Endodermal cell (in vitro differentiated cells): Measurements from ENCODE around the gene FOXA1. TPM values are rescaled to one million over a fixed set of nuclear protein-coding genes. Genes with fewer than 3 reads are reported as not detected.

ENCODE experiments used
- DNase-seq: peaks from one replicate; pipeline ENCODE4 v3.0.0-alpha.2; 2017
- H3K27ac ChIP-seq: 2 replicates; pipeline ENCODE4 v1.5.1; 2013; ENCODE audit warnings: mild to moderate bottlenecking, low read depth, low read length, moderate library complexity
- H3K27me3 ChIP-seq: 2 replicates; pipeline ENCODE4 v1.6.1; 2013; ENCODE audit warnings: mild to moderate bottlenecking, low read length, moderate library complexity; ENCODE audit not compliant: insufficient read depth, control insufficient read depth, poor library complexity, severe bottlenecking
- H3K36me3 ChIP-seq: 2 replicates; pipeline ENCODE4 v1.7.0; 2013; ENCODE audit warnings: mild to moderate bottlenecking, low read length, moderate library complexity; ENCODE audit not compliant: control insufficient read depth, insufficient read depth
- H3K4me1 ChIP-seq: one replicate; pipeline ENCODE4 v1.7.0; 2013; ENCODE audit warnings: low read length; ENCODE audit not compliant: control insufficient read depth, insufficient read depth
- H3K4me3 ChIP-seq: 2 replicates; pipeline ENCODE4 v1.5.1; 2013; ENCODE audit warnings: mild to moderate bottlenecking, low read length, moderate library complexity
- H3K9ac ChIP-seq: 2 replicates; pipeline ENCODE4 v1.6.1; 2013; ENCODE audit warnings: mild to moderate bottlenecking, low read length, moderate library complexity; ENCODE audit not compliant: poor library complexity, severe bottlenecking; ENCODE audit errors: extremely low read depth
- H3K9me3 ChIP-seq: 2 replicates; pipeline ENCODE4 v1.6.1; 2013; ENCODE audit warnings: mild to moderate bottlenecking, low read length, moderate library complexity; ENCODE audit not compliant: control insufficient read depth
- H3K27ac Mint-ChIP-seq: 2 replicates; pipeline ENCODE4 v1.8.0; 2020; ENCODE audit warnings: mixed read lengths
- H3K27me3 Mint-ChIP-seq: 2 replicates; pipeline ENCODE4 v1.8.0; 2021; ENCODE audit warnings: mild to moderate bottlenecking, mixed read lengths; ENCODE audit not compliant: insufficient read depth
- H3K36me3 Mint-ChIP-seq: 2 replicates; pipeline ENCODE4 v1.8.0; 2020; ENCODE audit warnings: low read depth, mixed read lengths
- H3K4me1 Mint-ChIP-seq: 2 replicates; pipeline ENCODE4 v1.8.0; 2020; ENCODE audit warnings: mixed read lengths
- H3K4me3 Mint-ChIP-seq: 2 replicates; pipeline ENCODE4 v1.8.0; 2020; ENCODE audit warnings: mild to moderate bottlenecking, moderate library complexity, mixed read lengths
- H3K9me3 Mint-ChIP-seq: 2 replicates; pipeline ENCODE4 v1.8.0; 2020; ENCODE audit warnings: mild to moderate bottlenecking, mixed read lengths
- CTCF ChIP-seq: fragments of 200-600 bp; sonication (generic); conservative IDR thresholded peaks from 2 replicates; pipeline ENCODE4 v1.5.0; 2021; ENCODE audit warnings: antibody characterized with exemption, mild to moderate bottlenecking
- WGBS, 2 experiments: methylation state at CpG; one replicate each; pipeline versions ENCODE4 v1.1.5 to v1.1.7; 2013; ENCODE audit warnings: missing lambda C conversion rate in 2 of 2, mixed read lengths in 1 of 2; ENCODE audit not compliant: insufficient coverage in 1 of 2, insufficient read length in 1 of 2; 5-methylcytosine and 5-hydroxymethylcytosine counted together
- total RNA-seq, 2 donors: library from RNA; stranded (reverse); fragmentation: NEBNext Ultra II Directional in 1 of 2; extraction: Animal tissue kit (Norgen Biotek cat#: 25700) in 1 of 2; gene quantifications; 2 replicates in 1 of 2; 3 replicates in 1 of 2; pipeline ENCODE4 v1.2.1, GENCODE V29; 2021

FOXA1 gene
- total RNA-seq, 2 donors from 2014 or later = 41.2 to 51.4 TPM

- H3K36me3 ChIP-seq = no peaks in the 10 kb centered on the region
- peaks cover 91% of the 10 kb centered on the region for H3K27me3 ChIP-seq
- peaks cover 10% of the 10 kb centered on the region for H3K4me1 ChIP-seq
- H3K9me3 Mint-ChIP-seq = no peaks in the 10 kb centered on the region
- TF ChIP-seq CTCF = no peak
- 2 to 8% methylated on average over 6 to 14 of the region's 16 CpGs for WGBS, 2 experiments
- peak overlapping the region; percentile 93 for H3K27ac Mint-ChIP-seq
- no peak overlapping the region for H3K27ac ChIP-seq
- no peaks in the 10 kb centered on the region for H3K9me3 ChIP-seq
- peaks cover 19% of the 10 kb centered on the region for H3K36me3 Mint-ChIP-seq
- peaks cover 80% of the 10 kb centered on the region for H3K27me3 Mint-ChIP-seq
- DNase-seq = peak; percentile 61
- H3K4me1 Mint-ChIP-seq = peaks cover 55% of the 10 kb centered on the region
- no peak overlapping the region for H3K9ac ChIP-seq
- peak overlapping the region; percentile 69 for H3K4me3 Mint-ChIP-seq
- peak overlapping the region; percentile 75 for H3K4me3 ChIP-seq
These were observed 5.9 kb downstream of the FOXA1 start for GRCh38 chr14:37588956-37589714.

GRCh38 chr14:37588667-37588955, 6.4 kb downstream of the FOXA1 start:
- H3K4me3 ChIP-seq = peak overlapping the region; percentile 75

GRCh38 chr14:37587881-37588666, 7.0 kb downstream of the FOXA1 start:
- Histone ChIP-seq H3K9ac (peak overlapping the region; percentile 67), H3K4me1 (peaks cover 10% of the 10 kb centered on the region), H3K27me3 (peaks cover 92% of the 10 kb centered on the region), H3K4me3 (peak overlapping the region; percentile 75), H3K27ac (no peak overlapping the region), H3K9me3 (no peaks in the 10 kb centered on the region), H3K36me3 (no peaks in the 10 kb centered on the region)
- TF ChIP-seq CTCF = no peak
- 0 to 1% methylated on average over 20 to 63 of the region's 63 CpGs for WGBS, 2 experiments
- H3K27me3 Mint-ChIP-seq = peaks cover 78% of the 10 kb centered on the region
- peak; percentile 87 for DNase-seq
- no peaks in the 10 kb centered on the region for H3K9me3 Mint-ChIP-seq
- peak overlapping the region; percentile 69 for H3K4me3 Mint-ChIP-seq
- H3K4me1 Mint-ChIP-seq = peaks cover 55% of the 10 kb centered on the region
- peaks cover 19% of the 10 kb centered on the region for H3K36me3 Mint-ChIP-seq
- peak overlapping the region; percentile 93 for H3K27ac Mint-ChIP-seq

More at GRCh38 chr14:37588667-37588955, 6.4 kb downstream of the FOXA1 start:
- H3K4me1 ChIP-seq = peaks cover 10% of the 10 kb centered on the region
- 0 to 2% methylated on average over 2 to 5 of the region's 6 CpGs for WGBS, 2 experiments
- peak overlapping the region; percentile 67 for H3K9ac ChIP-seq
- H3K4me1 Mint-ChIP-seq = peaks cover 55% of the 10 kb centered on the region
- no peak for TF ChIP-seq CTCF
- no peaks in the 10 kb centered on the region for H3K9me3 Mint-ChIP-seq
- DNase-seq = no peak
- peak overlapping the region; percentile 69 for H3K4me3 Mint-ChIP-seq
- peaks cover 92% of the 10 kb centered on the region for H3K27me3 ChIP-seq
- no peaks in the 10 kb centered on the region for H3K9me3 ChIP-seq
- H3K27me3 Mint-ChIP-seq = peaks cover 78% of the 10 kb centered on the region
- H3K36me3 Mint-ChIP-seq = peaks cover 19% of the 10 kb centered on the region
- H3K36me3 ChIP-seq = no peaks in the 10 kb centered on the region
- no peak overlapping the region for H3K27ac ChIP-seq
- peak overlapping the region; percentile 93 for H3K27ac Mint-ChIP-seq
